IPS-18c (cell line): ENCODE results near the gene LHFPL6.

Source experiments
- H3K4me3 ChIP-seq: 2 replicates; pipeline ENCODE4 v1.7.0; 2013; ENCODE audit warnings: low read depth, mild to moderate bottlenecking, low read length, moderate library complexity; ENCODE audit not compliant: insufficient read depth
- H3K9me3 ChIP-seq: one replicate; pipeline ENCODE4 v1.6.1; 2013; ENCODE audit warnings: mild to moderate bottlenecking, low read length, moderate library complexity; ENCODE audit not compliant: control insufficient read depth, insufficient read depth

LHFPL6 gene

GRCh38 chr13:39462906-39463305 lies 140.1 kb downstream of the LHFPL6 start:
- H3K9me3 ChIP-seq: no peaks in the 10 kb centered on the region
- H3K4me3 ChIP-seq: no peak overlapping the region

- H3K4me3 ChIP-seq: no peak overlapping the region
- H3K9me3 ChIP-seq: no peaks in the 10 kb centered on the region
Measured at GRCh38 chr13:39462428-39462827, 140.6 kb downstream of the LHFPL6 start.

GRCh38 chr13:39461685-39462266 lies 141.2 kb downstream of the LHFPL6 start:
- no peaks in the 10 kb centered on the region for H3K9me3 ChIP-seq
- H3K4me3 ChIP-seq: no peak overlapping the region

DNA sequence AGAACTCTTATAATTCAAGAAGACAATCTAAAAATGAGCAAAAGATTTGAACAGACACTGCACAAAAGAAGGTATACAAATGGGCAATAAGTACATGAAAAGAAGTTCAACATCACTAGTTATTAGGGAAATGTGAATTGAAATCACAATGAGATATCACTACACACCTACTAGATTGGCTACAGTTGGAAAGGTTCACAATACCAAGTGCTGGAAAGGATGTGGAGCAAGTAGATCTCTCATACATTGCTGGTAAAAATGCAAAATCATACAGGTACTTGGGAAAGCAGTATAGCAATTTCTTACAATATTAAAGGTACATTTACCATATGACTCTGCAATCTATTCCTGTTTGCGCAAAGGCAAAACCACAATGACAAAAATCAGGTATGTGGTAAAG lies 145.7 kb downstream of the LHFPL6 start:
- H3K9me3 ChIP-seq: no peaks in the 10 kb centered on the region
- no peak overlapping the region for H3K4me3 ChIP-seq

GRCh38 chr13:39455521-39456175 lies 147.3 kb downstream of the LHFPL6 start:
- Histone ChIP-seq H3K4me3 (no peak overlapping the region), H3K9me3 (no peaks in the 10 kb centered on the region)

- no peak overlapping the region for H3K4me3 ChIP-seq
- no peaks in the 10 kb centered on the region for H3K9me3 ChIP-seq
Measured at GRCh38 chr13:39452834-39453233, 150.2 kb downstream of the LHFPL6 start.

DNA sequence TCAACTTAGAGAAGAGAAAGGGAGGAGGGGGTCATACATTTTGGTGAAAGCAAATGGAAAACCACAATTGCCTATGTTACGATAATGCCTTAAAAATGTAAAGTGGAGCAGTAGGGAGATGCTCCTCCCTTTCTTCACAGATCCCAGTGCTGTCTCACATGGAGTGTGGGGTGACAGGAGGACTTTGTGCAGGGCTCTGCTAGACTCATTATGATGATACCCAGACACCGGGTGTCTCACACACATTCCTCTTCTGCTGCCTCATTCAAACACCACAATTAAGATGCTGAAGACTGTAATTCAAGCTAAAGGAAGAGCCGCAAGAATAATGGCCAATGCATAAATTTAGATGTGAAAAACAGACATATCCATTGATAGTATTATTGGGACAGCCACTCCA lies 150.6 kb downstream of the LHFPL6 start:
- Histone ChIP-seq H3K9me3 (no peaks in the 10 kb centered on the region), H3K4me3 (no peak overlapping the region)

DNA sequence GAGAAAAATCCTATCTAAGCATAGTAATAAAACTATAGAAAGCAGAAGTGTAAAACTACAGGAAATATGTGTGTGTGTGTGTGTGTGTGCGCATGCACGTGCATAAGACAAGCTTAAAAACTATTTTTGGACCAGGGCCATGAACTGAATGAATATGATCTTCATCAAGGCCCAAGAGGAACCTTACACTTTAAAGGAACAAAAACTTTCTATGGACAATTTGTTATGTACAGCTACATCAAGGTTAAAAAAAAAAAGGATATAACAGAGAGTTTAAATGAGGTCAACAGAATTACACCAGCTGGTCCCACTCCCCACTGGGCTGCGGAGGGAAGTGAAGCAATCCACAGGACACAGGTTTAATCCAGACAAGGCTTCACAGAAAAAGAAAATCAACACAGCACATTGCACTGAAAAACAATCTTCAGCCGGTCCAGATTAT lies 151.1 kb downstream of the LHFPL6 start:
- no peak overlapping the region for H3K4me3 ChIP-seq
- no peaks in the 10 kb centered on the region for H3K9me3 ChIP-seq

GRCh38 chr13:39451301-39451700 lies 151.7 kb downstream of the LHFPL6 start:
- no peak overlapping the region for H3K4me3 ChIP-seq
- no peaks in the 10 kb centered on the region for H3K9me3 ChIP-seq

GRCh38 chr13:39450176-39450575 lies 152.8 kb downstream of the LHFPL6 start:
- H3K9me3 ChIP-seq: no peaks in the 10 kb centered on the region
- H3K4me3 ChIP-seq: no peak overlapping the region

GRCh38 chr13:39448834-39449233 lies 154.2 kb downstream of the LHFPL6 start:
- no peak overlapping the region for H3K4me3 ChIP-seq

DNA sequence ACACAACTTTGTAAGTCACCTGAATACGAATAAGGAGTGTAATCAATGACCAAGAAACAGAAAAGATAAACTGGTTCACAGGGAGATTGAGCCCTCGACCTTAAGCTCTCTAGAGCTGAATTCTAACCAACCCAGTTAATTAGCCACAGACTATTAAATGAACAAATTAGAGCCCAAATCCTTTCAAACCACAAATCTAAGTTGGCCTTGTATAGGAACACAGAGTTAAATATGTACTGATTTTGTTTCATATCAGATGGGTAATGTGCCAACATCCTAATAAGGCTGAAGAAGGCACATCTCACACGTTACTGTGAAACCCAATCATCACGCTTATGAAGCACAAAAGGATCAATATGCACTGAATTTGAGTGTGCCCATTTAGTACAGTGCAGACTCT lies 156.1 kb downstream of the LHFPL6 start:
- no peak overlapping the region for H3K4me3 ChIP-seq
- no peaks in the 10 kb centered on the region for H3K9me3 ChIP-seq

More at GRCh38 chr13:39448834-39449233, 154.2 kb downstream of the LHFPL6 start:
- no peaks in the 10 kb centered on the region for H3K9me3 ChIP-seq

GRCh38 chr13:39444866-39445265 lies 158.1 kb downstream of the LHFPL6 start:
- Histone ChIP-seq H3K4me3 (no peak overlapping the region), H3K9me3 (peaks cover 2% of the 10 kb centered on the region)

DNA sequence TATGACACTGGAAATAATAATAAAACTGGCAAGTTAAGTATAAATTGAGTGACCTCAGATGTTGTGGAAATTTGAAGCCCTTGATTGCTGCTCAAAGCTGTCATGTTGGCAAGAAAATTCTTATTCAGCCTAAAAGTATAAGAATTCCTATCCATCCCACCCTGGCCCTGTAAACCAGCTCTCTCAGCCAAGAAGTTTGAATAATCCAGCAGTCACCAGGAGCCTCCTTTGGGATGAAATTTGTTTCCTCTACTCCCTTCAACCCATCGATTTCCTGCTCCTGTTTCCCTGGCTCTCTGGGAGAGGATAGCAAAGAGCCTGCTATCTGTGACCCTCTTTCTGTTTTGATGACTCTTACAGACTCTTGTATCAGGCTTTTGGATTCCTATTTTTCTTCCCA lies 169.3 kb downstream of the LHFPL6 start:
- Histone ChIP-seq H3K9me3 (no peaks in the 10 kb centered on the region), H3K4me3 (no peak overlapping the region)

- no peaks in the 10 kb centered on the region for H3K9me3 ChIP-seq
- H3K4me3 ChIP-seq: no peak overlapping the region
Measured at GRCh38 chr13:39432196-39432595, 170.8 kb downstream of the LHFPL6 start.

DNA sequence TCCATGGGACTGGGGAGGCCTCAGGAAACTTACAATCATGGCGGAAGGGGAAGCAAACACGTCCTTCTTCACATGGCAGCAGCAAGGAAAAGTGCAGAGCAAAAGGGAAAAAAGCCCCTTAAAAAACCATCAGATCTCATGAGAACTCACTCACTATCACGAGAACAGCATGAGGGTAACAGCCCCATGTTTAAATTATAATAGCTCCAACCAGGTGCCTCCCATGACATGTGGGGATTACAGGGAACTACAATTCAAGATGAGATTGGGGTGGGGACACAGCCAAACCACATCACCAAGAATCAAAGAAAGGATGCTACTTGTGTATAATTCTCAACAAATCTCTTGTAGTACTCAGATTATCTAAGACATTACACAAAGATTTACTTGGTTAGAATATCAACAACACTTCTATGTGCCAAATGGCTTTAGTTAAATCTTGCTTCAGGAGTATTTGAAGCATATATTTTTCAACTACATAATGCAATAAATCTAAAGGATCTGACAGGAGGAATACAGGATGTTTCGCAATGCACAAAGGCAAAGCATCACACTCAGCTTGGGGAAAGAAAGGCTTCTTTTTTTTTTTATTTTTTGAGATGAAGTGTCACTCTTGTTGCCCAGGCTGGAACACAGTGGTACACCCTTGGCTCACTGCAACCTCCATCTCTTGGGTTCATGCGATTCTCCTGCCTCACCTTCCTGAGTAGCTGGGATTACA lies 180.0 kb downstream of the LHFPL6 start:
- H3K9me3 ChIP-seq: no peaks in the 10 kb centered on the region
- no peak overlapping the region for H3K4me3 ChIP-seq

GRCh38 chr13:39419876-39420275 lies 183.1 kb downstream of the LHFPL6 start:
- Histone ChIP-seq H3K4me3 (no peak overlapping the region), H3K9me3 (no peaks in the 10 kb centered on the region)

- no peaks in the 10 kb centered on the region for H3K9me3 ChIP-seq
- no peak overlapping the region for H3K4me3 ChIP-seq
Measured at GRCh38 chr13:39419068-39419467, 183.9 kb downstream of the LHFPL6 start.
